Right hindlimb (tissue), 1 donor: ENCODE measurements around the gene MAP7D1.
"Not testable (repeated sequence)": the region's sequence is repeated elsewhere in the genome, so short reads cannot be mapped to it uniquely, and the experiment has no call there.

ENCODE experiments used
- DNase-seq: peaks from one replicate; pipeline ENCODE4 v3.0.0-alpha.2; 2018

MAP7D1 gene

DNA sequence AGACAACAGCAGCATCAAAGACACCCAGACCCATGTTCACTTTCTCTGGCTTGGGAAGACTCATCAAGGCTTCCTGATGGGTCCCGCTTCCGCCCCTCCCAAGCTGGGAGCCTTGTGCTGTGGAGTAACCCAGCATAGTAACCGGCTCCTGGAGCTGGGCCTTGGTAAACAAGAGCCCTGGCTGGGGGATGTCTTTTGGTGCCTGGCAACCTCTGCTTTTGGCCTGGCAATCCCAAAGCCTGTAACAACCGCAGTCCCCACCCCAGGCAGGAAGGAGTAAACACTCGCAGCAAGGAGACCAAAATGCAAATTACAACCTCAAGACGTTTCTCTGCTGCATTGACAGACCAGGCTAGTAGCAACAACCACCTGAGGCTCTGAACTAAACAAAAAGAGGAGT is 51.4 kb downstream of the MAP7D1 start:
- DNase-seq: peak; percentile 75

DNA sequence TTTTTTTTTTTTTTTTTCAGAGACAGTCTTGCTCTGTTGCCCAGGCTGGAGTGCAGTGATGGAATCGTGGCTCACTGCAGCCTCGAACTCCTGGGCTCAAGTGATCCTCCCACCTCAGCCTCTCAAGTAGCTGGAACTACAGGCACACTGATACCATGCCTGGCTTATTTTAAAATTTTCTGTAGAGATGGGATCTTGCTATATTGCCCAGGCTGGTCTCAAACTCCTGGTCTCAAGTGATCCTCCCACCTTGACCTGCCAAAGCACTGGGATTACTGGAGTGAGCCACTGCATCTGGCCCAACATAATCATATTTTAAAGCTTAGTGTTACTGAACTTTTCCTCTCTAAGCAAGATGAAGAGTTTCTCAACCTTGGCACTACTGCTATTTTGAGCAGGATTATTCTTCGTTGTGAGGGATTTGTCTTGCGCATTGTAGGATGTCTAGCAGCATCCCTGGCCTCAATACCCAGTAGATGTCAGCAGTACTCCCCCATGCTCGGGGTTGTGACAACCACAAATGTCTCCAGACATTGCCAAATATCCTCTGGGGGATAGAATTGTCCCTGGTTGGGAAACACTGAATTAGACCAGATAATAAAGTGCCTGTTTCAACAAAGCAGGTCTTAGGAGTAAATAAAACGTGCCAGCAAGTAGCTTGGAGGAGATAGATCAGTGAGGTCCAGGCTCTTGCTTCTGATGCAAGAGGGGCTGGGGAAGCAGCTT is 53.2 kb downstream of the MAP7D1 start:
- DNase-seq: no peak

DNA sequence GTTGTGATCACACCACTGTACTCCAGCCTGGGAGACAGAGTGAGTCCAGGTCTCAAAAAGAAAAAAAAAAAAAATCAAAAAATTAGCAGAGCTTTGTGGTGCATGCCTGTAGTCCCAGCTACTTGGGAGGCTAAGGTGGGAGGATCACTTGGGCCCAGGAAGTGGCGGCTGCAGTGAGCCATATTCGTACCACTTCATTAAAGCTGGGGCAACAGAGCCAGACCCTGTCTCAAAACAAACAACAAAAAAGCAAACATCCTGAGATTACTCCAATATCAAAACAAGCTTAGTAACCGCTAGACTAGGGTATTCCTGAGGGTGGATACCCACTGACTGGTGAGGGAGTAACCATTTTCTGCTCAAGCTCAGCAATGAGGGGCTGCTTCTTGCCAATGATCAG is 55.3 kb downstream of the MAP7D1 start:
- no peak for DNase-seq

DNA sequence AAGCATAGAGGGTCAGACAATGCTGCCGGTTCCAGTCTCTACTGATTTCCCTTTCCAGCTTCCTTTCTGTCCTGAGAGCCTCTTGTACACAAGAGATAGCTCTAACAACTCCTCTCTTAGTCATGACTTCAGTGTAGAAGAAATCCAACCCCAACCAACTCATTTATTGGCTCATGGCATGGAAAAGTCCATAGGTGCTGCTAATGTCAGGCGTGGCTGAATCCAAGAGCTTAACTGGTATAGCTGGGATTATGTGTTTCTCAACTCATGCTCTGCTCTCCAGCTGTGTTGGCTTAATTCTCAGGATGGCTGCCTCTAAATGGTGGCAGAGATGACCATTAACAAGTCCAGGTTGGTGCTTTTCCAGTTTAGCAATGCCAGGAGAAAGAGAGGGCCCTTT is 55.9 kb downstream of the MAP7D1 start:
- no peak for DNase-seq

DNA sequence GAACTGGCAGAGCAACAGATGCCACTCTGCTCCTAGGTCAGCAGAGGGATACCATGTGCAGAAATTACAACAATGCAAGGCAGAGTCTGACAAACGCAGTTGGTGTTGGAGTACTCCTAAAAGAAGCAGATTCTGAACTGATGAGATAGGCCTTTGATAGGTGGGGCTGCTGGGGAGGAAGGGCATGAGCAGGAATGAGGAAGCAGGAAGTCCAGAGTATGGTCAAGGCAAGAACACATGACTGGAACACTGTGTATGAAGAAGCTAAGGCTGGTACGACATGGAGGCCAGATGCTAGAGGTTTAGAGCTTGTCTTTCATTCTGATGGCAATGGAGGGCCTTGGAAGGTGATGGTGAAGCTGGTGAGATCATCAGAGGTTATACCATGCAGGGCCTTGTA is 56.8 kb downstream of the MAP7D1 start:
- DNase-seq: no peak

DNA sequence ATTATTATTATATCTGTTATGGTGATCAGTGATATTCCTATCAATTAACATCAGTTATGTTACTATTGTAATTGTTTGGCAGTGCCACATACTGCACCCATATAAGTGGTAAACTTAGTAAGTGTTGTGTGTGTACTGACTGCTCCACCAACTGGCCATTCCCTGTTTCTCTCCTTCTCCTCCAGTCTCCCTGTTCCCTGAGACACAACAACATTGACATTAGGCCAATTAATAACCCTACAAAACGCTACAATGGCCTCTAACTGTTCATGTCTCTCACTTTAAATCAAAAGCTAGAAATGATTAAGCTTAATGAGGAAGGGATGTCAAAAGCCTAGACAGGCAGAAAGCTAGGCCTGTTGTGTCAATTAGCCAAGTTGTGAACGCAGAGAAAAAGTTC is 61.7 kb downstream of the MAP7D1 start:
- DNase-seq: no peak

DNA sequence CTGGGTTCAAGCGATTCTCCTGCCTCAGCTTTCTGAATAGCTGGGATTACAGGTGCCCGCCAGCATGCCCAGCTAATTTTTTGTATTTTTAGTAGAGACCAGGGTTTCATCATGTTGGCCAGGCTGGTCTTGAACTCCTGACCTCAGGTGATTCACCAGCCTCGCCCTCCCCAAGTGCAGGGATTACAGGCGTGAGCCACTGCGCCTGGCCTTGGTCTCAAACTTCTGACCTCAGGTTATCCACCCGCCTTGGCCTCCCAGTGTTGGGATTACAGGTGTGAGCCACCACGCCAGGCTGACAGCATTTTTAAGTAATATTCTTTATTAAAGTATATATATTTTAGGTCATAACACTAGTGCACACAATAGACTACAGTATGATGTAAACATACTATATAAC is 65.9 kb downstream of the MAP7D1 start:
- not testable (repeated sequence) for DNase-seq

DNA sequence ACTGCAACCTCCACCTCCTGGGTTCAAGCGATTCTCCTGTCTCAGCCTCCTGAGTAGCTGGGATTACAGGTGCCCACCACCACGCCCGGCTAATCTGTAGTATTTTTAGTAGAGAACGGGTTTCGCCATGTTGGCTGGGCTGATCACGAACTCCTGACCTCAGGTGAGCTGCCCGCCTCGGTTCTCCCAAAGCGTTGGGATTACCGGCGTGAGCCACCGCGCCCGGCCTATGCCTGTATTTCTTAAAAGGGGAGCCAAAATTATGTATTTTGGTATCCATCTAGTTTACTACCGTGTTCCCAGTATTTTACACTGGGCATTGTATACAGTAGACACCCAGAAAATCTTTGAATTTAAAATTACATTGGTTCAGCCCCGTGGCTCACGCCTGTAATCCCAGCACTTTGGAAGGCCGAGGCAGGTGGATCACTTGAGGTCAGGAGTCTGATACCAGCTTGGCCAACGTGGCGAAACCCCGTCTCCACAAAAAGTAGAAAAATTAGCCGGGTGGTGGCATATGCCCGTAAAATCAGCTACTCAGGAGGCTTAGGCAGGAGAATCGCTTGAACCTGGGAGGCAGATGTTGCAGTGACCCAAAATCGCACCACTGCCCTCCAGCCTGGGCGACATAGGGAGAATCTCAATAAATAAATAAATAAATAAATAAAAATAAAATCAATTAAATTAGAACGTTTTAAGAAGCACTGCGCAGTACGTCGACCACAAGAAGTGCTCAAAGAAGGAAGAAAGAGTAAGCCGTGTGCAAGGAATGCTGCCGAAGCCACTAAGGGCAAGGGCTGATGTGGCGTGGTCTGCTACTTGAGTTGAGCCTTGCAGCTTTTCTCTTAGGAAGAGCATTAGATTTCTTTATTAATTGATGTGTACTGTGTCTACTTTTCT is 66.8 kb downstream of the MAP7D1 start:
- no peak for DNase-seq

DNA sequence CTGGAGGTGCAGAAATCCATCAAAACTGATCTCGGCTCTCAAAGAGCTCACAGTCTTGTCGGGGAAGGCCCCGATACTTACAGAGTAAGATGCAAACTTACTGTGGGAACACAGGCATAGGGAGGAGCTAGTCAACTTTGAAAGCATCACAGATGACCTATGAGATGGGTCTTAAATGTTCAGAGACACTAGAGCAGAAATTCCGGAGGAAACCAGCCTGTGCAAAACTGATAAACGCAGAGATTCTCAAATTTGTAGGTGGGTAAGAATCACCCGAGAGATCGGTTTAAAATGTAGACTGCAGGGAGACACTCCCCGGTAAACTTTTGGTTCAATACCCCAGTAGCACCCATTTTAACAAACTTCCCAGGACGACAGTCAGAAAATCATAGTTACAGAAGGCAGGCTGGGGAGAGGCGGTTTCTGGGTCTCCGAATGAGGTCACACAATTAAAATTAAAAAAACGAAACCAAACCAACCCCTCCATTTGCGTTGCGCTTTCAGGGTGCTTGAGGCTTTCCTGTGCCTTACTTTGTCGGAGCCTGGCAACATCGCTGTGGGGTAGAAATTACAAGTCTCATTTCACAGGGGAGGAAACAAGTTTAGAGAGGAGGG is 67.5 kb downstream of the MAP7D1 start:
- DNase-seq: no peak

DNA sequence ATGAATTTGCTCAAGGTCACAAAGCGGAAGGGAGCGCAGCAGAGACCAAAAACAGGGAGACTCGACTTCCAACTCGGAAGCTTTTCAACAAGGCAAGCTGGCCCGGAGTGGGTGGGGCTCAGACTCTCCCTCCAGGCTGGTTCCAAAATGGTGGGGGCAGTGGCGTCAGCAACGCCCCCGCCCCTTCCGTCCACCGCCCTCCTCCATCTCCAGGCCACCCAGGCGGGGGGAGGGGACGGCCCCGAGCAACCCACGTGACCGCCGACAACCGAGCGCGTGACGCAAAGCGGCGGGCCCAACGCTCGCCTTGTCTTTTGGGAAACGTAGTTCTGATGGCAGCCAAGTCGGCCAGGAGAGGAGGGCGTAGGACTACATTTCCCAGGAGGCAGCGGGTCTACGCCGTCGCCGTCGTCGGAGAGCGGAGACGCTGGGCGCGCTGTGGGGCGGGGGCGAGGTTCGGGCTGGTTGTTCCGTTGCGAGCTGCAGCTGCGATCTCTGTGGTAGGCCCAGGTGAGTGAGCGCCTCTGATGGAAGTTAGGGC is 68.1 kb downstream of the MAP7D1 start, which contains the start of gene THRAP3:
THRAP3 (plus strand) TSS at position 448 of the 541 bp plus-strand sequence. CDS start 58,121 bp downstream, outside the sequence.
- DNase-seq: peak; percentile 100

DNA sequence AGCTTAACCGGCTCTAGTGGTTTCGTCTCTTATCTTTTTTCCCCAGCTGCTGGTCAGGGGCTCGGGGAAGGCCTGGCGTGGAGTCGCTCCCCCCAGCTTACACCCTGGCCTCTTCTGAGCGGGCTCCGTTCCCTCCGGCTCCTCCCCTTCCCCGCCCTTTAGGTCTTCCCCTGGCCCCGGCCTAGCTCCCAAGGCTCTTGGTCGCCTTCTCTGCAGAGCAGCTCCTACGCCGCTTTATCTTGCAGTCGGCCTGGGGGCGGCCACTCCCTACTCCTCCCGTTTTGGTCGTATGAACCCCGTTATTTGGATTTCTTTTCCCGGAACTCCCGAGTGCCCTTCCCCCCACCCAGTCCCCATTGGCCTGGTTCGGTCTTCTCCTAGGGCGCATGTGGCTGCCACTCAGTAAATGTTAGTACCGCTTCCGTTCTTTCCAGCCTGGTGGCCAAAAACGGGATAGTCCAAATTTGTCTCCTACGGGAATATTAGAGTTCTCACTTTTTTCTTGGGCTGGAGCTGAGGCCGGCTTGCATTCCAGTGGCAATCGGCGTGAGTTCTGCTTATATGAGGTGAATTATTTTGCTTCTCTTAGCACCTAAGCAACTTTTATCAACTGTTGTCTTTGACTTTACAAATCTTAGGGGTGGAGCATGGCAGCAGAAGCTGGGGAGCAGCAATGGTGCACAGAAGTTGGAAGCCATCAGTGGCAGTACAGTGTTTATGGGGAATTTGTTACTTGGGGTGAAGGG is 68.8 kb downstream of the MAP7D1 start:
- DNase-seq: no peak

DNA sequence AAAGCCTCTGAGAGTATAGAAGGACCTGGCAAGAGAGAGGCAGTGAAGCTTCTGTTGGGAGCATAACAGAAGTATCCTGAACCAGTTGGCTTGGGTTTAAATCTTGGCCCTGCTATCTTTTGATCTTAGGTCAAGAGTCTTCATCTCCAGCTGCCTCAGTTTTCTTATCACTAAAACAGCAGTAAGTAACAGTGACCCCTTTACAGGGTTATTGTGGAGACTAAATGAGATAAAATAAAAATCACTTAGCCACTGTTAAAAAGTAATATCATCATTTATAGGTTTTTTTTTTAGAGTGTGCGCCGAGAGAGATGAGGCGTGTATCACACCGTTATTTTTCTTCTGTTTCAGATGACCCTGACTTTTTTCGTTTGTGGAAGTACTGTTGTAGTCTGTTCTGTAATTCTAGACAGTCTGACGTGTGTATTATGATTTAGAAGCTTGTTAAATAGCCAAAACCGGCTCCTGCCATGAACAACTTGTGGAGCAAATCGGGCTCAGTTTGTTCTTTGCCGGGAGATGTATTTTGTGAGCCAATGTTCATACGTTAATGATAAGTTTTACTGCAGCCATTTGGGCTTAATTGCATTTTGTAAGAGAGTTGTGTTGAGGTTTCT is 69.4 kb downstream of the MAP7D1 start:
- no peak for DNase-seq

DNA sequence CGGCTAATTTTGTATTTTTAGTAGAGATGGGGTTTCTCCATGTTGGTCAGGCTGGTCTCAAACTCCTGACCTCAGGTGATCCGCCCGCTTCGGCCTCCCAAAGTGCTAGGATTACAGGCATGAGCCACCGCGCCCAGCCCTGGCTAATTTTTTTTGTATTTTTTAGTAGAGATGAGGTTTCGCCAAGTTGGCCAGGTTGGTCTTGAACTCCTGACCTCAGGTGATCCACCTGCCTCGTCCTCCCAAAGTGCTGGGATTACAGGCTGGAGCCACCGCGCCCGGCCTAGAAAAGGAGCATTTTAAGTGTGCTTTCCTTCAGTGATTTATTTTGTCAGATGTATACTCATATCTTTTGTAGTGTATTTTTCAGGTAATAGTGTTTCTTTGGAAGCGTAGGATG is 74.3 kb downstream of the MAP7D1 start:
- DNase-seq: not testable (repeated sequence)
